Fibroblast of lung (primary cell): Measurements from ENCODE around the gene SDK1. TPM values are rescaled to one million over a fixed set of nuclear protein-coding genes. Genes with fewer than 3 reads are reported as not detected.

Experiments used
- DNase-seq, 2 donors: peaks; one replicate each; pipeline versions ENCODE4 v3.0.0 to v3.0.0-alpha.2; 2010; ENCODE audit warnings: low read depth in 2 of 2
- H2AFZ ChIP-seq: 2 replicates; pipeline ENCODE4 v1.5.1; 2012; ENCODE audit warnings: low read length, control low read depth, inconsistent platforms
- H3K27ac ChIP-seq: 2 replicates; pipeline ENCODE4 v1.5.1; 2011; ENCODE audit warnings: low read length, control low read depth; ENCODE audit not compliant: insufficient read depth
- H3K27me3 ChIP-seq: 2 replicates; pipeline ENCODE4 v1.5.1; 2011; ENCODE audit warnings: mild to moderate bottlenecking, low read length; ENCODE audit not compliant: control insufficient read depth, insufficient read depth
- H3K36me3 ChIP-seq: 2 replicates; pipeline ENCODE4 v1.5.1; 2011; ENCODE audit warnings: low read length; ENCODE audit not compliant: control insufficient read depth, insufficient read depth
- H3K4me1 ChIP-seq: 2 replicates; pipeline ENCODE4 v1.5.1; 2011; ENCODE audit warnings: low read length; ENCODE audit not compliant: control insufficient read depth, insufficient read depth; ENCODE audit errors: extremely low read depth
- H3K4me2 ChIP-seq: 2 replicates; pipeline ENCODE4 v1.5.1; 2011; ENCODE audit warnings: low read length, control low read depth; ENCODE audit not compliant: insufficient read depth; ENCODE audit errors: extremely low read depth
- H3K4me3 ChIP-seq, 4 experiments: fragments of 200-600 bp in 1 of 4; sonication (generic) in 1 of 4; replicated peaks in 1 of 4; 2 replicates each; pipeline ENCODE4 v1.5.1; 2011 to 2016; ENCODE audit warnings: low read length in 4 of 4, low read depth in 3 of 4, mild to moderate bottlenecking in 3 of 4, control low read depth in 2 of 4, inconsistent platforms in 1 of 4, mixed read lengths in 1 of 4; ENCODE audit not compliant: insufficient read depth in 1 of 4; ENCODE audit errors: control extremely low read depth in 1 of 4
- H3K79me2 ChIP-seq: 2 replicates; pipeline ENCODE4 v1.5.1; 2012; ENCODE audit warnings: mild to moderate bottlenecking, low read length, inconsistent platforms; ENCODE audit not compliant: control insufficient read depth, insufficient read depth
- H3K9ac ChIP-seq: 2 replicates; pipeline ENCODE4 v1.5.1; 2011; ENCODE audit warnings: mild to moderate bottlenecking, low read length, control low read depth; ENCODE audit not compliant: insufficient read depth
- H3K9me3 ChIP-seq: 2 replicates; pipeline ENCODE4 v1.5.1; 2012; ENCODE audit warnings: low read depth, low read length; ENCODE audit not compliant: control insufficient read depth, insufficient read depth
- H4K20me1 ChIP-seq: 2 replicates; pipeline ENCODE4 v1.5.1; 2011; ENCODE audit warnings: low read length; ENCODE audit not compliant: control insufficient read depth, insufficient read depth; ENCODE audit errors: extremely low read depth
- EZH2 ChIP-seq: IDR thresholded peaks from 2 replicates; pipeline ENCODE4 v1.5.1; 2012; ENCODE audit warnings: low read length, control low read depth, mild to moderate bottlenecking; ENCODE audit errors: missing control alignments
- polyA plus RNA-seq, 2 donors: library from polyadenylated mRNA; depleted of rRNA in 1 of 2; stranded (reverse) in 1 of 2; unstranded in 1 of 2; fragments of >200 nt; gene quantifications; 2 replicates each; pipeline ENCODE4 v1.2.1, GENCODE V29; 2011 to 2012; ENCODE audit warnings: missing spikeins in 1 of 2
- total RNA-seq: library from RNA; depleted of rRNA; stranded (reverse); fragments of >200 nt; gene quantifications from 2 replicates; pipeline ENCODE4 v1.2.1, GENCODE V29; 2014
- TF ChIP-seq, protein P1 (sequence below), 2 donors: IDR thresholded peaks in 1 of 2; conservative IDR thresholded peaks in 1 of 2; 1 replicate in 1 of 2; 2 replicates in 1 of 2; pipeline ENCODE4 v1.5.1; 2011 to 2012; ENCODE audit warnings: low read length in 2 of 2, control low read depth in 1 of 2, inconsistent platforms in 1 of 2, low read depth in 1 of 2, mild to moderate bottlenecking in 1 of 2

Gene SDK1
- total and polyA plus RNA-seq, 2 donors (not counting 1 experiment from before 2014, with no cell fraction given) = 1.0 to 8.6 TPM

DNA sequence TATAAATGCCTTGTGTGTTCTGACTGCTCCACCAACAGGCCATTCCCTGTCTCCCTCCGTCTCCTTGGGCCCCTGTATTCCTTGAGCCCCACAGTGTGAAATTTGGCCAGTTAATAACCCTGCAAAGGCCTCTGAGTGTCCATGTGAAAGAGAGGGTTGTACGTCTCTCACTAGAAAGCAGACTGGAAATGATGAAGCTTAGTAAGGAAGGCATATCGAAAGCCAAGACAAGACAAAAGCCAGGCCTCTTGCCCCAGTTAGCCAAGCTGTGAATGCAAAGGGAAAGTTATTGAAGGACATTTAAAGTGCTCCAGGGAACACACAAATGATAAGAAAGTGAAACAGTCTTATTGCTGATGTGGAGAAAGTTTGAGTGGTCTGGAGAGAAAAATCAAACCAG is 680.2 kb downstream of the SDK1 start:
- DNase-seq = no peak
- no peak overlapping the region for H3K9ac ChIP-seq
- no peak overlapping the region for H2AFZ ChIP-seq
- H4K20me1 ChIP-seq = no peaks in the 10 kb centered on the region
- no peaks in the 10 kb centered on the region for H3K36me3 ChIP-seq
- H3K4me1 ChIP-seq = no peaks in the 10 kb centered on the region
- no peak overlapping the region for H3K27ac ChIP-seq
- no peak overlapping the region for H3K4me2 ChIP-seq
- H3K79me2 ChIP-seq = no peaks in the 10 kb centered on the region
- no peaks in the 10 kb centered on the region for H3K27me3 ChIP-seq
- H3K4me3 ChIP-seq = no peak overlapping the region
- no peaks in the 10 kb centered on the region for H3K9me3 ChIP-seq
- TF ChIP-seq, protein P1, sequence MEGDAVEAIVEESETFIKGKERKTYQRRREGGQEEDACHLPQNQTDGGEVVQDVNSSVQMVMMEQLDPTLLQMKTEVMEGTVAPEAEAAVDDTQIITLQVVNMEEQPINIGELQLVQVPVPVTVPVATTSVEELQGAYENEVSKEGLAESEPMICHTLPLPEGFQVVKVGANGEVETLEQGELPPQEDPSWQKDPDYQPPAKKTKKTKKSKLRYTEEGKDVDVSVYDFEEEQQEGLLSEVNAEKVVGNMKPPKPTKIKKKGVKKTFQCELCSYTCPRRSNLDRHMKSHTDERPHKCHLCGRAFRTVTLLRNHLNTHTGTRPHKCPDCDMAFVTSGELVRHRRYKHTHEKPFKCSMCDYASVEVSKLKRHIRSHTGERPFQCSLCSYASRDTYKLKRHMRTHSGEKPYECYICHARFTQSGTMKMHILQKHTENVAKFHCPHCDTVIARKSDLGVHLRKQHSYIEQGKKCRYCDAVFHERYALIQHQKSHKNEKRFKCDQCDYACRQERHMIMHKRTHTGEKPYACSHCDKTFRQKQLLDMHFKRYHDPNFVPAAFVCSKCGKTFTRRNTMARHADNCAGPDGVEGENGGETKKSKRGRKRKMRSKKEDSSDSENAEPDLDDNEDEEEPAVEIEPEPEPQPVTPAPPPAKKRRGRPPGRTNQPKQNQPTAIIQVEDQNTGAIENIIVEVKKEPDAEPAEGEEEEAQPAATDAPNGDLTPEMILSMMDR (conservative IDR thresholded peaks at IDR 0.05 in 1 of 2, IDR thresholded peaks at IDR 0.05 in 1 of 2; ENCODE audit: low read depth in 1 of 2, low read length in 2 of 2) = no peak
- no peak for TF ChIP-seq EZH2

DNA sequence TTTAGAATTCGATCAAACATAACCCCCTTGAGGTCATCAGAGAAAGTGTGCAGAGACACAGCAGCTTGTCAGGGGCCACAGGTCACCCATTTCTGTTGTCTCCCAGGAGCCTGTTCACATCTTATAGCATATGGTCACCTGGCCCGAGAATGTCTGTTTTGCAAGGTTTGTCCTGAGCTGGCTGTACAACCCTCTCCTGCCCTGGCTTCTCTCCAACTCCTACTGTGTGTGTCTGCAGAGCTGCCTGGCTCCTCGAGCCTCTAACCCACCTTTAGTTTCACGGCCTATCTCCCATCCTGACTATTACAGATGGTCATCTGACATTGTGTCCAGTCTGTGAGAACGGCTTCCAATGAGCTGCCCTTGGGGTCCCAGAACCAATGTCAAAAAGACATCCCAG is 683.4 kb downstream of the SDK1 start:
- H3K36me3 ChIP-seq = no peaks in the 10 kb centered on the region
- no peaks in the 10 kb centered on the region for H4K20me1 ChIP-seq
- DNase-seq = no peak
- H3K4me3 ChIP-seq = no peak overlapping the region
- no peak overlapping the region for H3K9ac ChIP-seq
- no peak overlapping the region for H2AFZ ChIP-seq
- TF ChIP-seq EZH2 = no peak
- TF ChIP-seq, protein P1 (conservative IDR thresholded peaks at IDR 0.05 in 1 of 2, IDR thresholded peaks at IDR 0.05 in 1 of 2; ENCODE audit: low read depth in 1 of 2, low read length in 2 of 2) = no peak
- H3K4me1 ChIP-seq = no peaks in the 10 kb centered on the region
- H3K27ac ChIP-seq = no peak overlapping the region
- no peak overlapping the region for H3K4me2 ChIP-seq
- H3K79me2 ChIP-seq = no peaks in the 10 kb centered on the region
- H3K27me3 ChIP-seq = no peaks in the 10 kb centered on the region
- H3K9me3 ChIP-seq = no peaks in the 10 kb centered on the region

DNA sequence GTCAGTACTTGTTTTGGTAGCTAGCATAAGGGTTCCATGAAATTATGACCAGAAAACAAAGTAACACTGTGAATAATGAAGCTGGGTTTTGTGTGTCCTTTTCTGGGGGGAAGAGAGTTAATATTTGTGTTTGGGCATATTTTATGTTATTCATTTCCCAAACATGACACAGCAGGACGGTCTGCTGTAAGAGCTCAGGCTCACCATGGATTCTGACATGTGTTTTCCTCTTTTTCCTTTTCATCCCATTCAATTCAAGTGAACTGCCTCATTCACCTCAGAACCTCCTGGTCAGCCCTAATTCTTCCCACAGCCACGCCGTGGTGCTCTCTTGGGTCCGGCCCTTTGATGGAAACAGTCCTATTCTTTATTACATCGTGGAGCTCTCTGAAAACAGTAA is 685.9 kb downstream of the SDK1 start:
- Histone ChIP-seq H3K4me1 (no peaks in the 10 kb centered on the region), H3K4me3 (no peak overlapping the region), H3K4me2 (no peak overlapping the region), H4K20me1 (no peaks in the 10 kb centered on the region), H3K9me3 (no peaks in the 10 kb centered on the region), H3K27me3 (no peaks in the 10 kb centered on the region), H3K36me3 (no peaks in the 10 kb centered on the region), H3K79me2 (no peaks in the 10 kb centered on the region), H3K27ac (no peak overlapping the region), H2AFZ (no peak overlapping the region), H3K9ac (no peak overlapping the region)
- DNase-seq = peak in 1 of 2 donors; percentile 12
- no peak for TF ChIP-seq EZH2
- TF ChIP-seq, protein P1 (conservative IDR thresholded peaks at IDR 0.05 in 1 of 2, IDR thresholded peaks at IDR 0.05 in 1 of 2; ENCODE audit: low read depth in 1 of 2, low read length in 2 of 2) = no peak
